Measurements from ENCODE around the gene PRR5. TPM values are rescaled to one million over a fixed set of nuclear protein-coding genes. Genes with fewer than 3 reads are reported as not detected.

PRR5 gene
- total RNA-seq, 1 donor from 2014 or later: 13.5 TPM

GRCh38 chr22:44661070-44661469 is 40.9 kb upstream of the PRR5 start:
- no peaks in the 10 kb centered on the region for H3K9me3 Mint-ChIP-seq (ENCODE audit: unreplicated experiment)
- no peak overlapping the region for H3K4me3 Mint-ChIP-seq (ENCODE audit: unreplicated experiment)
- H3K4me1 Mint-ChIP-seq (ENCODE audit: unreplicated experiment): peaks cover 20% of the 10 kb centered on the region
- H3K27me3 Mint-ChIP-seq (ENCODE audit: unreplicated experiment): peaks cover 10% of the 10 kb centered on the region
- no peak overlapping the region for H3K27ac Mint-ChIP-seq (ENCODE audit: unreplicated experiment)
- TF ChIP-seq CTCF (IDR thresholded peaks at IDR 0.05): no peak
- no peak for DNase-seq (ENCODE audit: extremely low spot score, unreplicated experiment)
- H3K36me3 Mint-ChIP-seq (ENCODE audit: unreplicated experiment): no peaks in the 10 kb centered on the region

- Mint-ChIP-seq H3K27ac (ENCODE audit: unreplicated experiment) (no peak overlapping the region), H3K4me1 (ENCODE audit: unreplicated experiment) (peaks cover 20% of the 10 kb centered on the region), H3K9me3 (ENCODE audit: unreplicated experiment) (no peaks in the 10 kb centered on the region), H3K4me3 (ENCODE audit: unreplicated experiment) (no peak overlapping the region), H3K36me3 (ENCODE audit: unreplicated experiment) (no peaks in the 10 kb centered on the region), H3K27me3 (ENCODE audit: unreplicated experiment) (peaks cover 17% of the 10 kb centered on the region)
- no peak for DNase-seq (ENCODE audit: extremely low spot score, unreplicated experiment)
- TF ChIP-seq CTCF (IDR thresholded peaks at IDR 0.05): no peak
Measured at GRCh38 chr22:44661659-44662569, 40.1 kb upstream of the PRR5 start.

- TF ChIP-seq CTCF (IDR thresholded peaks at IDR 0.05): no peak
- Mint-ChIP-seq H3K36me3 (ENCODE audit: unreplicated experiment) (no peaks in the 10 kb centered on the region), H3K9me3 (ENCODE audit: unreplicated experiment) (no peaks in the 10 kb centered on the region), H3K27ac (ENCODE audit: unreplicated experiment) (no peak overlapping the region), H3K4me3 (ENCODE audit: unreplicated experiment) (no peak overlapping the region), H3K27me3 (ENCODE audit: unreplicated experiment) (peaks cover 25% of the 10 kb centered on the region), H3K4me1 (ENCODE audit: unreplicated experiment) (peaks cover 17% of the 10 kb centered on the region)
- DNase-seq (ENCODE audit: extremely low spot score, unreplicated experiment): no peak
Measured at GRCh38 chr22:44663256-44663999, 38.6 kb upstream of the PRR5 start.

- no peak overlapping the region for H3K27ac Mint-ChIP-seq (ENCODE audit: unreplicated experiment)
- DNase-seq (ENCODE audit: extremely low spot score, unreplicated experiment): no peak
- no peak for TF ChIP-seq CTCF (IDR thresholded peaks at IDR 0.05)
Measured at GRCh38 chr22:44664149-44664548, 37.9 kb upstream of the PRR5 start.

GRCh38 chr22:44665115-44665514 is 36.9 kb upstream of the PRR5 start:
- Mint-ChIP-seq H3K4me3 (ENCODE audit: unreplicated experiment) (no peak overlapping the region), H3K9me3 (ENCODE audit: unreplicated experiment) (no peaks in the 10 kb centered on the region), H3K36me3 (ENCODE audit: unreplicated experiment) (no peaks in the 10 kb centered on the region), H3K27ac (ENCODE audit: unreplicated experiment) (no peak overlapping the region), H3K4me1 (ENCODE audit: unreplicated experiment) (peaks cover 10% of the 10 kb centered on the region), H3K27me3 (ENCODE audit: unreplicated experiment) (peaks cover 28% of the 10 kb centered on the region)
- no peak for DNase-seq (ENCODE audit: extremely low spot score, unreplicated experiment)
- TF ChIP-seq CTCF (IDR thresholded peaks at IDR 0.05): no peak

More at GRCh38 chr22:44664149-44664548, 37.9 kb upstream of the PRR5 start:
- H3K9me3 Mint-ChIP-seq (ENCODE audit: unreplicated experiment): no peaks in the 10 kb centered on the region
- peaks cover 25% of the 10 kb centered on the region for H3K27me3 Mint-ChIP-seq (ENCODE audit: unreplicated experiment)
- H3K4me1 Mint-ChIP-seq (ENCODE audit: unreplicated experiment): peaks cover 10% of the 10 kb centered on the region
- no peak overlapping the region for H3K4me3 Mint-ChIP-seq (ENCODE audit: unreplicated experiment)
- no peaks in the 10 kb centered on the region for H3K36me3 Mint-ChIP-seq (ENCODE audit: unreplicated experiment)
